GM18867 (cell line): ENCODE results near the gene HOXC5.

Experiments used
- ATAC-seq: cut with Tn5 transposase; IDR thresholded peaks from one replicate; pipeline ENCODE4 v1.9.1; 2021; ENCODE audit warnings: mild to moderate bottlenecking, moderate library complexity; ENCODE audit not compliant: unreplicated experiment

HOXC5 gene

GRCh38 chr12:54032627-54033100, at the start of gene HOXC5:
TSS of gene HOXC5 (plus strand) at chr12:54033050. CDS start at chr12:54033123, 73 bp downstream.
- ATAC-seq: no peak

- no peak for ATAC-seq
These were observed 49.3 kb upstream of the HOXC5 start for GRCh38 chr12:53983568-53983949.

- ATAC-seq: no peak
These were observed 48.8 kb upstream of the HOXC5 start for GRCh38 chr12:53983950-53984572.

GRCh38 chr12:53984901-53985691, 47.8 kb upstream of the HOXC5 start, which contains the start of gene HOXC10:
TSS of gene HOXC10 (plus strand) at chr12:53985146. CDS start at chr12:53985260, 114 bp downstream.
- peak; percentile 57 for ATAC-seq

GRCh38 chr12:53985692-53985993, 47.2 kb upstream of the HOXC5 start:
- ATAC-seq: no peak

GRCh38 chr12:53985994-53986685, 46.7 kb upstream of the HOXC5 start:
- no peak for ATAC-seq

GRCh38 chr12:53986686-53987483, 46.0 kb upstream of the HOXC5 start:
- ATAC-seq: no peak

- ATAC-seq: no peak
These were observed 45.0 kb upstream of the HOXC5 start for GRCh38 chr12:53987787-53988230.

GRCh38 chr12:53988541-53989226, 44.2 kb upstream of the HOXC5 start:
- no peak for ATAC-seq

GRCh38 chr12:53989227-53990113, 43.4 kb upstream of the HOXC5 start:
- no peak for ATAC-seq

GRCh38 chr12:53990311-53991076, 42.4 kb upstream of the HOXC5 start:
- ATAC-seq: no peak

- no peak for ATAC-seq
These were observed 41.8 kb upstream of the HOXC5 start for GRCh38 chr12:53991077-53991460.

- ATAC-seq: no peak
These were observed 40.4 kb upstream of the HOXC5 start for GRCh38 chr12:53992377-53992889.

GRCh38 chr12:53993162-53994008, 39.5 kb upstream of the HOXC5 start:
- no peak for ATAC-seq

GRCh38 chr12:53994009-53994263, 38.9 kb upstream of the HOXC5 start:
- ATAC-seq: no peak

- no peak for ATAC-seq
These were observed 38.4 kb upstream of the HOXC5 start for GRCh38 chr12:53994264-53995001.

GRCh38 chr12:53995002-53995377, 37.9 kb upstream of the HOXC5 start:
- ATAC-seq: no peak
